Stimulated activated CD8-positive, alpha-beta memory T cell treated with anti-CD3 and anti-CD28 coated beads, Interleukin-15, amount 100 ng/mL, for 1 hour (primary cell): Measurements from ENCODE around the gene CD74.
"Not testable (repeated sequence)": the region's sequence is repeated elsewhere in the genome, so short reads cannot be mapped to it uniquely, and the experiment has no call there.

Experiments used
- DNase-seq: peaks from one replicate; pipeline ENCODE4 v3.0.0-alpha.2; 2020; ENCODE audit warnings: low read depth

The CD74 gene

GRCh38 chr5:150412319-150413175 is at the start of gene CD74:
TSS of gene CD74 (minus strand) at chr5:150412910. CDS start at chr5:150412749, 161 bp downstream.
- DNase-seq: peak; percentile 78

GRCh38 chr5:150461231-150461630 is 48.5 kb upstream of the CD74 start:
- no peak for DNase-seq

- DNase-seq: no peak
These were observed 48.1 kb upstream of the CD74 start for GRCh38 chr5:150460781-150461180.

GRCh38 chr5:150458802-150459557 is 46.3 kb upstream of the CD74 start:
- DNase-seq: peak; percentile 80

GRCh38 chr5:150457562-150458240 is 45.0 kb upstream of the CD74 start:
- DNase-seq: no peak

GRCh38 chr5:150457121-150457520 is 44.4 kb upstream of the CD74 start:
- DNase-seq: no peak

- DNase-seq: no peak
These were observed 42.0 kb upstream of the CD74 start for GRCh38 chr5:150454492-150455229.

GRCh38 chr5:150454027-150454426 is 41.3 kb upstream of the CD74 start:
- DNase-seq: not testable (repeated sequence)

- no peak for DNase-seq
These were observed 40.2 kb upstream of the CD74 start for GRCh38 chr5:150452914-150453313.

GRCh38 chr5:150451594-150451993 is 38.9 kb upstream of the CD74 start:
- no peak for DNase-seq

- peak; percentile 92 for DNase-seq
These were observed 37.0 kb upstream of the CD74 start, which contains the start of gene RPS14 for GRCh38 chr5:150449517-150450339. TSS of gene RPS14 (minus strand) at chr5:150449739. CDS start at chr5:150447733, 2,006 bp downstream.

- DNase-seq: no peak
These were observed 36.3 kb upstream of the CD74 start for GRCh38 chr5:150448952-150449516.

GRCh38 chr5:150448334-150448733 is 35.6 kb upstream of the CD74 start:
- DNase-seq: no peak

GRCh38 chr5:150447188-150447587 is 34.5 kb upstream of the CD74 start:
- DNase-seq: no peak

- no peak for DNase-seq
These were observed 33.9 kb upstream of the CD74 start for GRCh38 chr5:150446583-150446982.

GRCh38 chr5:150446088-150446487 is 33.4 kb upstream of the CD74 start:
- no peak for DNase-seq

- no peak for DNase-seq
These were observed 32.1 kb upstream of the CD74 start for GRCh38 chr5:150444770-150445169.

- no peak for DNase-seq
These were observed 30.7 kb upstream of the CD74 start for GRCh38 chr5:150443242-150444075.

GRCh38 chr5:150442699-150443080 is 30.0 kb upstream of the CD74 start:
- DNase-seq: no peak
